Subcutaneous adipose tissue (tissue), 4 donors: ENCODE results near the gene CEND1. TPM values are rescaled to one million over a fixed set of nuclear protein-coding genes. Genes with fewer than 3 reads are reported as not detected.

Source experiments
- small RNA-seq: library from RNA; depleted of rRNA; stranded (forward); fragments of <200 nt; gene quantifications from one replicate; pipeline ENCODE3, GENCODE V24; 2016
- total RNA-seq, 4 donors: library from RNA; depleted of rRNA; stranded (reverse); fragments of >200 nt; gene quantifications; one replicate each; pipeline ENCODE4 v1.1.0, GENCODE V29; 2016
- TF ChIP-seq, protein P1 (sequence below): fragments of 450-650 bp; IDR thresholded peaks from one replicate; pipeline ENCODE4 v1.5.1; 2016; ENCODE audit warnings: low read depth, mild to moderate bottlenecking, control low read depth, antibody characterized with exemption, moderate library complexity

Gene CEND1
- total RNA-seq, 4 donors from 2014 or later, result not detected

DNA sequence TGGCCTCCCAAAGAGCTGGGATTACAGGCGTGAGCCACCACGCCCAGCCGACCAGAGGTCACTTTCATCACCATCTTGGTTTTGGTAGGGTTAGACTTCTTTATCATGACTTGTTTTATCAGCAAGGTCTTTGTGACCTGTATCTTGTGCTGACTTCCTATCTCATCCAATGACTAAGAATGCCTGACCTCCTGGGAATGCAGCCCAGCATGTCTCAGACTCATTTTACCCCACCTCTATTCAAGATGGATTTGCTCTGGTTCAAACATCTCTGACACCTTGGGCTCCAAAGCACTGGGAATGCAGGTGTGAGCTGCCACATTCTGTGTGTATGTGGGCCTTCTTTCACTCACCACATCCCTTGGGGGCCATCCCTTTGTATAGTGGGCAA lies 47.7 kb downstream of the CEND1 start:
- TF ChIP-seq, protein P1, sequence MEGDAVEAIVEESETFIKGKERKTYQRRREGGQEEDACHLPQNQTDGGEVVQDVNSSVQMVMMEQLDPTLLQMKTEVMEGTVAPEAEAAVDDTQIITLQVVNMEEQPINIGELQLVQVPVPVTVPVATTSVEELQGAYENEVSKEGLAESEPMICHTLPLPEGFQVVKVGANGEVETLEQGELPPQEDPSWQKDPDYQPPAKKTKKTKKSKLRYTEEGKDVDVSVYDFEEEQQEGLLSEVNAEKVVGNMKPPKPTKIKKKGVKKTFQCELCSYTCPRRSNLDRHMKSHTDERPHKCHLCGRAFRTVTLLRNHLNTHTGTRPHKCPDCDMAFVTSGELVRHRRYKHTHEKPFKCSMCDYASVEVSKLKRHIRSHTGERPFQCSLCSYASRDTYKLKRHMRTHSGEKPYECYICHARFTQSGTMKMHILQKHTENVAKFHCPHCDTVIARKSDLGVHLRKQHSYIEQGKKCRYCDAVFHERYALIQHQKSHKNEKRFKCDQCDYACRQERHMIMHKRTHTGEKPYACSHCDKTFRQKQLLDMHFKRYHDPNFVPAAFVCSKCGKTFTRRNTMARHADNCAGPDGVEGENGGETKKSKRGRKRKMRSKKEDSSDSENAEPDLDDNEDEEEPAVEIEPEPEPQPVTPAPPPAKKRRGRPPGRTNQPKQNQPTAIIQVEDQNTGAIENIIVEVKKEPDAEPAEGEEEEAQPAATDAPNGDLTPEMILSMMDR, result no peak

DNA sequence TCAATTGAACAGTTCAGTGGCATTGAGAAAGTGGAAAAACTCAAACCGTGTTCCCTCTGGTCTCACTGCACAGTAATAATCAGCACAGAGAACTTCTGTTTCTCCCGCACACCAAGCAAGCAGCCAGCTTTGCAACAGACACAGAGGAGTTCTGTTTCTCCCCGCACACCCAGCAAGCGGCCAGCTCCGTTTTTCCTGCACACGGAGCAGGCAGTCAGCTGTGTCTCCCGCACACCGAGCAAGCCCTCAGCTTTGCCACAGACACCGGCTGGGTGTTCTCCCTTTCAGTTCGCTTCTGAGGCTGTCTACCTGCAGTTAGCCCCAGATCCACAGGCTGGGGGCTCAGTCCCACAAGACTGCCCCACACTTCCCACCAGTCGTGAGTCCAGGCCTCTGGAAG lies 52.5 kb downstream of the CEND1 start:
- TF ChIP-seq, protein P1, result no peak

Small RNAs within 50 kb of the gene (small RNA-seq; reads per million reads assigned to genes)
- not detected for gene SNORA52

Other genes starting within 250 kb of the CEND1 start
- gene LMNTD2, start 229.4 kb downstream of the CEND1 start, total RNA-seq, result 1 to 10 TPM in 2 of 4 donors, under 1 TPM in 2; 0.65 to 2.4 (median 1.0) TPM
- gene RASSF7, start 229.1 kb downstream of the CEND1 start, total RNA-seq, result 1 to 10 TPM in 3 of 4 donors, under 1 TPM in 1; 0.49 to 7.6 (median 4.5) TPM
- 10 to 100 TPM in 3 of 4 donors, 1 to 10 TPM in 1; 9.0 to 28.4 (median 12.6) TPM for gene PHRF1, start 213.6 kb downstream of the CEND1 start, total RNA-seq
- gene IRF7, start 174.1 kb downstream of the CEND1 start, total RNA-seq, result 10 to 100 TPM in 3 of 4 donors, 1 to 10 TPM in 1; 3.6 to 40.9 (median 17.0) TPM
- gene CDHR5, start 165.1 kb downstream of the CEND1 start, total RNA-seq, result not detected
- gene SCT, start 162.9 kb downstream of the CEND1 start, total RNA-seq, result not detected
- under 1 TPM in 1 of 4 donors, not detected in 3; 0.66 TPM for gene DRD4, start 152.8 kb downstream of the CEND1 start, total RNA-seq
- 10 to 100 TPM; 14.0 to 28.4 (median 18.4) TPM for gene DEAF1, start 94.9 kb downstream of the CEND1 start, total RNA-seq
- 10 to 100 TPM in 3 of 4 donors, 1 to 10 TPM in 1; 8.8 to 32.8 (median 16.3) TPM for gene TMEM80, start 94.3 kb downstream of the CEND1 start, total RNA-seq
- 10 to 100 TPM in 2 of 4 donors, 1 to 10 TPM in 2; 3.8 to 20.0 (median 9.7) TPM for gene EPS8L2, start 83.9 kb downstream of the CEND1 start, total RNA-seq
- 100 to 1,000 TPM; 237 to 459 (median 293) TPM for gene TALDO1, start 42.6 kb downstream of the CEND1 start, total RNA-seq
- gene GATD1, start 12.6 kb downstream of the CEND1 start, total RNA-seq, result 10 to 100 TPM in 3 of 4 donors, 1 to 10 TPM in 1; 7.1 to 22.8 (median 14.9) TPM
- 10 to 100 TPM in 1 of 4 donors, 1 to 10 TPM in 3; 2.5 to 12.8 (median 3.7) TPM for gene SLC25A22, start 8.2 kb upstream of the CEND1 start, total RNA-seq
- 10 to 100 TPM in 2 of 4 donors, 1 to 10 TPM in 2; 3.1 to 28.3 (median 9.0) TPM for gene PIDD1, start 15.1 kb upstream of the CEND1 start, total RNA-seq
- gene RPLP2, start 19.9 kb upstream of the CEND1 start, total RNA-seq, result 1,000 to 10,000 TPM in 3 of 4 donors, 100 to 1,000 TPM in 1; 917 to 1,671 (median 1,426) TPM
- 1,000 to 10,000 TPM in 1 of 4 donors, 100 to 1,000 TPM in 3; 204 to 1,337 (median 369) TPM for gene PNPLA2, start 28.8 kb upstream of the CEND1 start, total RNA-seq
- 10 to 100 TPM in 2 of 4 donors, 1 to 10 TPM in 2; 2.3 to 44.6 (median 9.7) TPM for gene CRACR2B, start 37.8 kb upstream of the CEND1 start, total RNA-seq
- 1,000 to 10,000 TPM in 1 of 4 donors, 100 to 1,000 TPM in 3; 307 to 1,070 (median 520) TPM for gene CD151, start 42.9 kb upstream of the CEND1 start, total RNA-seq
- gene POLR2L, start 52.4 kb upstream of the CEND1 start, total RNA-seq, result 100 to 1,000 TPM in 3 of 4 donors, 10 to 100 TPM in 1; 80.7 to 158 (median 117) TPM
- gene TSPAN4, start 52.8 kb upstream of the CEND1 start, total RNA-seq, result 100 to 1,000 TPM in 3 of 4 donors, 10 to 100 TPM in 1; 67.0 to 219 (median 185) TPM
- gene CHID1, start 120.7 kb upstream of the CEND1 start, total RNA-seq, result 100 to 1,000 TPM in 1 of 4 donors, 10 to 100 TPM in 3; 28.4 to 107 (median 76.0) TPM
- 100 to 1,000 TPM in 3 of 4 donors, 10 to 100 TPM in 1; 79.2 to 115 (median 110) TPM for gene AP2A2, start 135.8 kb upstream of the CEND1 start, total RNA-seq
- not detected for gene MUC6, start 246.6 kb upstream of the CEND1 start, total RNA-seq